K562 (cell line): Measurements from ENCODE around the gene PHKG2. TPM values are rescaled to one million over a fixed set of nuclear protein-coding genes. Genes with fewer than 3 reads are reported as not detected.

ENCODE experiments used
- ATAC-seq: fragments of 200-7000 bp; cut with Tn5 transposase; 3 replicates; pipeline ENCODE4 v1.9.1; 2020; ENCODE audit warnings: moderate library complexity
- BruUV-seq: library from RNA; stranded (reverse); fragments of 400-500 nt; replicated peaks from 2 replicates; lab custom pipeline; 2021; lab: Mats Ljungman, UMichigan
- CTCF ChIA-PET: fragments of 300-600 bp; formaldehyde crosslinking; extraction: SDS; loops from one replicate; lab custom pipeline; 2021; ENCODE audit warnings: low intra/inter-chr PET ratio; lab: Yijun Ruan, JAX
- POLR2A ChIA-PET: fragments of 300-600, 350-650 bp; sonication (Branson Sonifier 250); formaldehyde crosslinking; extraction: SDS; loops from one replicate; lab custom pipeline; 2021; ENCODE audit warnings: antibody characterized with exemption, inconsistent platforms; lab: Yijun Ruan, JAX
- DNase-seq, 4 experiments: peaks; one replicate each; pipeline versions ENCODE4 v3.0.0 to v3.0.0-alpha.2; 2011 to 2018; ENCODE audit warnings: low spot score in 3 of 4, mixed read lengths in 3 of 4; ENCODE audit errors: extremely low read depth in 1 of 4
- FAIRE-seq: peaks from 2 replicates; lab custom pipeline; 2011; peaks lifted over from hg19 to GRCh38; lab: Jason Lieb, UNC
- H2AFZ ChIP-seq: 2 replicates; pipeline ENCODE4 v1.6.0; 2011; ENCODE audit warnings: low read depth, low read length, control low read depth, inconsistent platforms
- H3K27ac ChIP-seq: fragments of 200-600 bp; 3 replicates; pipeline ENCODE4 v1.8.0; 2011; ENCODE audit warnings: low read depth, mild to moderate bottlenecking, control low read depth, inconsistent platforms, low read length, moderate library complexity, mixed read lengths; ENCODE audit errors: extremely low read depth
- H3K27me3 ChIP-seq, 2 experiments: fragments of 300-600 bp in 1 of 2; 2 replicates in 1 of 2; 3 replicates in 1 of 2; pipeline versions ENCODE4 v1.6.0 to v1.8.0; 2011; ENCODE audit warnings: inconsistent platforms in 2 of 2, low read length in 2 of 2, mild to moderate bottlenecking in 1 of 2, mixed read lengths in 1 of 2, moderate library complexity in 1 of 2; ENCODE audit not compliant: control insufficient read depth in 2 of 2, insufficient read depth in 2 of 2
- H3K36me3 ChIP-seq: fragments of 300-600 bp; 3 replicates; pipeline ENCODE4 v1.8.0; 2011; ENCODE audit warnings: mild to moderate bottlenecking, low read length, inconsistent platforms; ENCODE audit not compliant: control insufficient read depth, insufficient read depth
- H3K4me1 ChIP-seq, 2 experiments: fragments of 200-600 bp in 1 of 2; replicated peaks in 1 of 2; 2 replicates in 1 of 2; 3 replicates in 1 of 2; pipeline versions ENCODE4 v1.5.1 to v1.8.0; 2011; ENCODE audit warnings: inconsistent platforms in 2 of 2, low read length in 2 of 2, mild to moderate bottlenecking in 1 of 2, mixed read lengths in 1 of 2, moderate library complexity in 1 of 2; ENCODE audit not compliant: control insufficient read depth in 2 of 2, insufficient read depth in 2 of 2
- H3K4me2 ChIP-seq: 2 replicates; pipeline ENCODE4 v1.6.1; 2011; ENCODE audit warnings: low read length, control low read depth, inconsistent platforms, mixed read lengths; ENCODE audit not compliant: insufficient read depth
- H3K4me3 ChIP-seq: fragments of 200-600 bp; sonication (generic), shearing (Covaris generic); 2 replicates; pipeline ENCODE4 v1.5.1; 2016; ENCODE audit warnings: control low read depth, inconsistent platforms
- H3K79me2 ChIP-seq: fragments of 200-600 bp; 3 replicates; pipeline ENCODE4 v1.8.0; 2011; ENCODE audit warnings: low read length, inconsistent platforms; ENCODE audit not compliant: control insufficient read depth, insufficient read depth
- H3K9ac ChIP-seq, 2 experiments: 2 replicates each; pipeline versions ENCODE4 v1.6.0 to v1.6.1; 2011; ENCODE audit warnings: low read depth in 2 of 2, low read length in 2 of 2, control low read depth in 1 of 2, inconsistent platforms in 1 of 2, mild to moderate bottlenecking in 1 of 2, mixed read lengths in 1 of 2; ENCODE audit not compliant: insufficient read depth in 1 of 2
- H3K9me1 ChIP-seq: one replicate; pipeline ENCODE4 v1.6.0; 2011; ENCODE audit warnings: inconsistent platforms, mild to moderate bottlenecking, low read length, moderate library complexity; ENCODE audit not compliant: control insufficient read depth, insufficient read depth
- H3K9me3 ChIP-seq: replicated peaks from 2 replicates; pipeline ENCODE4 v1.5.1; 2011; ENCODE audit warnings: low read depth, low read length, inconsistent platforms; ENCODE audit not compliant: control insufficient read depth, insufficient read depth
- H4K20me1 ChIP-seq: replicated peaks from 2 replicates; pipeline ENCODE4 v1.6.1; 2011; ENCODE audit warnings: low read length, inconsistent platforms, mixed read lengths; ENCODE audit not compliant: control insufficient read depth, insufficient read depth
- GTF2F1 ChIP-seq: IDR thresholded peaks from 2 replicates; pipeline ENCODE4 v1.6.1; 2011; ENCODE audit warnings: low read depth, low read length, improper control_type of control experiment
- POLR2B ChIP-seq: fragments of 450-650 bp; IDR thresholded peaks from 2 replicates; pipeline ENCODE4 v1.6.1; 2018; ENCODE audit warnings: low read depth; ENCODE audit not compliant: partially characterized antibody
- RBM17 ChIP-seq: fragments of 200-400 bp; formaldehyde crosslinking; IDR thresholded peaks from 2 replicates; pipeline ENCODE4 v1.6.1; 2017; ENCODE audit warnings: low read depth, mild to moderate bottlenecking, low read length, borderline replicate concordance
- SRSF3 ChIP-seq: fragments of 200-400 bp; formaldehyde crosslinking; IDR thresholded peaks from 2 replicates; pipeline ENCODE4 v1.6.1; 2016; ENCODE audit warnings: mild to moderate bottlenecking, low read length, moderate library complexity; ENCODE audit not compliant: insufficient read depth
- ZC3H11A ChIP-seq: IDR thresholded peaks from 2 replicates; pipeline ENCODE4 v1.6.1; 2012; ENCODE audit warnings: low read depth, low read length, improper control_type of control experiment
- ZNF785 ChIP-seq: fragments of 250-450 bp; sonication (Bioruptor Pico); IDR thresholded peaks from 2 replicates; pipeline ENCODE4 v1.4.0; 2020; ENCODE audit warnings: mild to moderate bottlenecking
- ZSCAN29 ChIP-seq: fragments of 450-650 bp; IDR thresholded peaks from 2 replicates; pipeline ENCODE4 v1.6.1; 2017
- WGBS: fragments of 100-300 bp; shearing (Covaris generic); methylation state at CpG from one replicate; pipeline ENCODE4 v1.1.6; 2016; ENCODE audit warnings: low coverage, mixed read lengths; ENCODE audit not compliant: insufficient coverage; ENCODE audit errors: missing lambda C conversion rate; 5-methylcytosine and 5-hydroxymethylcytosine counted together
- in situ Hi-C: fragments of 300-500 bp; cut with MboI; formaldehyde crosslinking; loops from 4 replicates; pipeline ENCODE4 v1.15.0; 2018; ENCODE audit warnings: inconsistent platforms, mixed read lengths
- intact Hi-C: fragments of 100-400 bp; cut with micrococcal nuclease; formaldehyde crosslinking; loops from 2 replicates; pipeline ENCODE4 v1.14.2; 2022
- polyA plus RNA-seq, 8 experiments: library from polyadenylated mRNA; depleted of rRNA in 4 of 8; stranded (reverse) in 5 of 8; unstranded in 3 of 8; fragments of >200 nt; fragmentation: Nextera tagmentation in 2 of 8; fragmentation: Illumina TruSeq in 1 of 8; extraction: Ambion mirVana in 2 of 8; extraction: Trizol in 1 of 8; gene quantifications; 2 replicates each; pipeline versions ENCODE4 v1.2.1 to v1.2.3, GENCODE V29; 2011 to 2014; ENCODE audit warnings: inconsistent platforms in 1 of 8, missing spikeins in 1 of 8
- total RNA-seq, 7 experiments: library from RNA; depleted of rRNA in 6 of 7; stranded (reverse); fragments of >200 nt in 6 of 7; fragmentation: Illumina TruSeq in 2 of 7; extraction: Trizol in 2 of 7; gene quantifications; 2 replicates each; pipeline versions ENCODE4 v1.2.1 to v1.2.3, GENCODE V29; 2011 to 2021; ENCODE audit warnings: low replicate concordance in 1 of 7
- TF ChIP-seq, protein P1 (sequence below): fragments of 450-650 bp; formaldehyde crosslinking; IDR thresholded peaks from 2 replicates; pipeline ENCODE4 v1.4.0; 2020; ENCODE audit warnings: mild to moderate bottlenecking
- TF ChIP-seq, protein P2 (sequence below): sonication (generic); formaldehyde crosslinking; IDR thresholded peaks from 2 replicates; pipeline ENCODE4 v1.8.0; 2023; ENCODE audit warnings: mild to moderate bottlenecking, missing genetic modification reagents
- TF ChIP-seq, protein P3 (sequence below), 2 experiments: fragments of 450-650 bp; IDR thresholded peaks; 2 replicates each; pipeline ENCODE4 v1.6.1; 2018; ENCODE audit warnings: mild to moderate bottlenecking in 2 of 2, low read depth in 1 of 2; ENCODE audit not compliant: partially characterized antibody in 2 of 2
- TF ChIP-seq, protein P4 (sequence below): fragments of 450-650 bp; formaldehyde crosslinking; IDR thresholded peaks from 2 replicates; pipeline ENCODE4 v1.4.0; 2020; ENCODE audit warnings: mild to moderate bottlenecking, moderate library complexity

The PHKG2 gene
- total and polyA plus RNA-seq, 9 of the 15 experiments (the other 6 are each of a cell fraction or from before 2014, with no cell fraction given) = 5.8 to 54.2 (median 30.7) TPM

DNA sequence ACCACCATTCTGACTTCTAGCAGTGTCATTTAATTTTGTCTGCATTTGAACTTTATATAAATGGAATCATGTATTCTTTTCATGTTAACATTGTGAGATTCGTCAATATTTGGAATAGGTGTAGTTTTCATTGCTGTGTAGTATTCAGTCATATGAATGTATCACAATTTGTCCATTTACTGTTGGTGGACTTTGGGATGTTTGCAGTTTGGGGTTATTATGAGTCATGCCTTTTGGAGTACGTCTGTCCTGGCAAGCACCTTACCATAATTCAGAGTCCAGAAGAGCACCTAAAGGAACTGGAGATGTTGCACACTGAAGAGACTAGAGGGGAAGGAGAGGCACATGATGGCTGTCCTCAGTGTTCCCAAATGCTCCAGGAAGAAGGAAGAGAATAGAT is 3.1 kb upstream of the PHKG2 start:
- Histone ChIP-seq H3K4me1 (peaks cover 14 to 21% of the 10 kb centered on the region in 2 experiments; a peak in 4 of 5 replicates), H3K4me3 (no peak overlapping the region), H3K9ac (no peak overlapping the region), H3K4me2 (no peak overlapping the region), H4K20me1 (no peaks in the 10 kb centered on the region), H3K27me3 (no peaks in the 10 kb centered on the region), H3K36me3 (peaks cover 58% of the 10 kb centered on the region), H3K9me1 (no peaks in the 10 kb centered on the region), H2AFZ (no peak overlapping the region), H3K79me2 (peaks cover 17% of the 10 kb centered on the region), H3K27ac (no peak overlapping the region), H3K9me3 (no peaks in the 10 kb centered on the region)
- intact Hi-C loops = no loop called here
- POLR2A ChIA-PET = no interaction called here
- DNase-seq (no peak), ATAC-seq (no peak), FAIRE-seq (no peak)
- TF ChIP-seq GTF2F1 (no peak), ZNF785 (CRISPR knock-in tag) (no peak), RBM17 (no peak), ZSCAN29 (no peak), SRSF3 (no peak), POLR2B (no peak), ZC3H11A (no peak)
- TF ChIP-seq, protein P1, sequence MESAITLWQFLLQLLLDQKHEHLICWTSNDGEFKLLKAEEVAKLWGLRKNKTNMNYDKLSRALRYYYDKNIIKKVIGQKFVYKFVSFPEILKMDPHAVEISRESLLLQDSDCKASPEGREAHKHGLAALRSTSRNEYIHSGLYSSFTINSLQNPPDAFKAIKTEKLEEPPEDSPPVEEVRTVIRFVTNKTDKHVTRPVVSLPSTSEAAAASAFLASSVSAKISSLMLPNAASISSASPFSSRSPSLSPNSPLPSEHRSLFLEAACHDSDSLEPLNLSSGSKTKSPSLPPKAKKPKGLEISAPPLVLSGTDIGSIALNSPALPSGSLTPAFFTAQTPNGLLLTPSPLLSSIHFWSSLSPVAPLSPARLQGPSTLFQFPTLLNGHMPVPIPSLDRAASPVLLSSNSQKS (CRISPR knock-in tag) = no peak
- TF ChIP-seq, protein P2, sequence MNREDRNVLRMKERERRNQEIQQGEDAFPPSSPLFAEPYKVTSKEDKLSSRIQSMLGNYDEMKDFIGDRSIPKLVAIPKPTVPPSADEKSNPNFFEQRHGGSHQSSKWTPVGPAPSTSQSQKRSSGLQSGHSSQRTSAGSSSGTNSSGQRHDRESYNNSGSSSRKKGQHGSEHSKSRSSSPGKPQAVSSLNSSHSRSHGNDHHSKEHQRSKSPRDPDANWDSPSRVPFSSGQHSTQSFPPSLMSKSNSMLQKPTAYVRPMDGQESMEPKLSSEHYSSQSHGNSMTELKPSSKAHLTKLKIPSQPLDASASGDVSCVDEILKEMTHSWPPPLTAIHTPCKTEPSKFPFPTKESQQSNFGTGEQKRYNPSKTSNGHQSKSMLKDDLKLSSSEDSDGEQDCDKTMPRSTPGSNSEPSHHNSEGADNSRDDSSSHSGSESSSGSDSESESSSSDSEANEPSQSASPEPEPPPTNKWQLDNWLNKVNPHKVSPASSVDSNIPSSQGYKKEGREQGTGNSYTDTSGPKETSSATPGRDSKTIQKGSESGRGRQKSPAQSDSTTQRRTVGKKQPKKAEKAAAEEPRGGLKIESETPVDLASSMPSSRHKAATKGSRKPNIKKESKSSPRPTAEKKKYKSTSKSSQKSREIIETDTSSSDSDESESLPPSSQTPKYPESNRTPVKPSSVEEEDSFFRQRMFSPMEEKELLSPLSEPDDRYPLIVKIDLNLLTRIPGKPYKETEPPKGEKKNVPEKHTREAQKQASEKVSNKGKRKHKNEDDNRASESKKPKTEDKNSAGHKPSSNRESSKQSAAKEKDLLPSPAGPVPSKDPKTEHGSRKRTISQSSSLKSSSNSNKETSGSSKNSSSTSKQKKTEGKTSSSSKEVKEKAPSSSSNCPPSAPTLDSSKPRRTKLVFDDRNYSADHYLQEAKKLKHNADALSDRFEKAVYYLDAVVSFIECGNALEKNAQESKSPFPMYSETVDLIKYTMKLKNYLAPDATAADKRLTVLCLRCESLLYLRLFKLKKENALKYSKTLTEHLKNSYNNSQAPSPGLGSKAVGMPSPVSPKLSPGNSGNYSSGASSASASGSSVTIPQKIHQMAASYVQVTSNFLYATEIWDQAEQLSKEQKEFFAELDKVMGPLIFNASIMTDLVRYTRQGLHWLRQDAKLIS (CRISPR knock-in tag) = no peak
- TF ChIP-seq, protein P3, sequence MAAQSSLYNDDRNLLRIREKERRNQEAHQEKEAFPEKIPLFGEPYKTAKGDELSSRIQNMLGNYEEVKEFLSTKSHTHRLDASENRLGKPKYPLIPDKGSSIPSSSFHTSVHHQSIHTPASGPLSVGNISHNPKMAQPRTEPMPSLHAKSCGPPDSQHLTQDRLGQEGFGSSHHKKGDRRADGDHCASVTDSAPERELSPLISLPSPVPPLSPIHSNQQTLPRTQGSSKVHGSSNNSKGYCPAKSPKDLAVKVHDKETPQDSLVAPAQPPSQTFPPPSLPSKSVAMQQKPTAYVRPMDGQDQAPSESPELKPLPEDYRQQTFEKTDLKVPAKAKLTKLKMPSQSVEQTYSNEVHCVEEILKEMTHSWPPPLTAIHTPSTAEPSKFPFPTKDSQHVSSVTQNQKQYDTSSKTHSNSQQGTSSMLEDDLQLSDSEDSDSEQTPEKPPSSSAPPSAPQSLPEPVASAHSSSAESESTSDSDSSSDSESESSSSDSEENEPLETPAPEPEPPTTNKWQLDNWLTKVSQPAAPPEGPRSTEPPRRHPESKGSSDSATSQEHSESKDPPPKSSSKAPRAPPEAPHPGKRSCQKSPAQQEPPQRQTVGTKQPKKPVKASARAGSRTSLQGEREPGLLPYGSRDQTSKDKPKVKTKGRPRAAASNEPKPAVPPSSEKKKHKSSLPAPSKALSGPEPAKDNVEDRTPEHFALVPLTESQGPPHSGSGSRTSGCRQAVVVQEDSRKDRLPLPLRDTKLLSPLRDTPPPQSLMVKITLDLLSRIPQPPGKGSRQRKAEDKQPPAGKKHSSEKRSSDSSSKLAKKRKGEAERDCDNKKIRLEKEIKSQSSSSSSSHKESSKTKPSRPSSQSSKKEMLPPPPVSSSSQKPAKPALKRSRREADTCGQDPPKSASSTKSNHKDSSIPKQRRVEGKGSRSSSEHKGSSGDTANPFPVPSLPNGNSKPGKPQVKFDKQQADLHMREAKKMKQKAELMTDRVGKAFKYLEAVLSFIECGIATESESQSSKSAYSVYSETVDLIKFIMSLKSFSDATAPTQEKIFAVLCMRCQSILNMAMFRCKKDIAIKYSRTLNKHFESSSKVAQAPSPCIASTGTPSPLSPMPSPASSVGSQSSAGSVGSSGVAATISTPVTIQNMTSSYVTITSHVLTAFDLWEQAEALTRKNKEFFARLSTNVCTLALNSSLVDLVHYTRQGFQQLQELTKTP (IDR thresholded peaks at IDR 0.05; ENCODE audit: low read depth in 1 of 2, partially characterized antibody in 2 of 2) = no peak
- TF ChIP-seq, protein P4, sequence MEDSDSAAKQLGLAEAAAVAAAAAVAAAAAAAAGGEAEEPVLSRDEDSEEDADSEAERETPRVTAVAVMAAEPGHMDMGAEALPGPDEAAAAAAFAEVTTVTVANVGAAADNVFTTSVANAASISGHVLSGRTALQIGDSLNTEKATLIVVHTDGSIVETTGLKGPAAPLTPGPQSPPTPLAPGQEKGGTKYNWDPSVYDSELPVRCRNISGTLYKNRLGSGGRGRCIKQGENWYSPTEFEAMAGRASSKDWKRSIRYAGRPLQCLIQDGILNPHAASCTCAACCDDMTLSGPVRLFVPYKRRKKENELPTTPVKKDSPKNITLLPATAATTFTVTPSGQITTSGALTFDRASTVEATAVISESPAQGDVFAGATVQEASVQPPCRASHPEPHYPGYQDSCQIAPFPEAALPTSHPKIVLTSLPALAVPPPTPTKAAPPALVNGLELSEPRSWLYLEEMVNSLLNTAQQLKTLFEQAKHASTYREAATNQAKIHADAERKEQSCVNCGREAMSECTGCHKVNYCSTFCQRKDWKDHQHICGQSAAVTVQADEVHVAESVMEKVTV (CRISPR knock-in tag) = no peak
- in situ Hi-C loops = no loop called here
- CTCF ChIA-PET = no interaction called here
- BruUV-seq = no TSS peak
- 60% methylated on average over 2 of the region's 2 CpGs for WGBS
